ENCODE data around the gene BPGM. TPM values are rescaled to one million over a fixed set of nuclear protein-coding genes. Genes with fewer than 3 reads are reported as not detected.

Gene BPGM
- total RNA-seq, 1 donor, result 64.8 TPM

DNA sequence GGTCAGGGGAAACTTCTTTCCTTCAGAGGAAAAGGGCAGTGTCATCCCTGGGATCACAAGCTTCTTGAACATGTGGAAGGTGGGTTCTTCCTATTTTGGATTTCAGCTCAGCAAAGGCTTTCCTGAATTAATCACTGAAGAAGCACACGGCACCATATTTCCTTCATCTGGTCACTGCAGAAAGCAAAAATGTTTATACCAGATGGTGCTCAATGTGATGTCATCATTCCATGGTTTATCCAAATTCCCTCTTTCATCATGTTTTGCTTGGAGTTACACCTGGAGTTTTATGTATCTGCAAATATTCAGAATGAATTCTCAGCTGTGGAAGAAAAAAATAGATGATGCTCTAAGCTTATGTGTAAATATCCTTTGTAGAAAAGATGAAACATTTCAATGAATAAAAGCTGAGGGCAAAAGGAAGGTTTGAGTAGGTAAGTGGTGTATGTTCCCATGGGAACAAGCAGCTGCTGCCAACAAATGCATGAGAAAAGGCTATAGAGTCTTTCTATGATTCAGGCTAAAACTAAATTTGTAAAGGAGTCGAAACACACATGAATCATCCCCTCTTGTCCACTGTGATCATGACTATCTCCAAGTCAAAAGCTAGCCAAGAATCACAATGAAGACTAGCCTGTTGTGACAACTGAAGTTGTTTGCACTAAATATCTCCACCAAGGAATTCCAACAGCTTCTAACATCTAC lies 26.9 kb upstream of the BPGM start:
- Histone ChIP-seq H3K79me2 (ENCODE audit: insufficient read depth, low read length) (no peaks in the 10 kb centered on the region), H2AFZ (ENCODE audit: low read length) (no peak overlapping the region), H4K20me1 (ENCODE audit: insufficient read depth, low read length) (no peaks in the 10 kb centered on the region), H3K4me3 (ENCODE audit: insufficient read depth, low read length) (peak overlapping the region; percentile 7), H3K4me1 (ENCODE audit: insufficient read depth, low read length) (peaks cover 39% of the 10 kb centered on the region), H3K9me3 (ENCODE audit: low read depth, low read length) (no peaks in the 10 kb centered on the region), H3K27ac (ENCODE audit: low read depth, low read length) (peak overlapping the region; percentile 98), H3K27me3 (ENCODE audit: insufficient read depth, low read length) (no peaks in the 10 kb centered on the region), H3K36me3 (ENCODE audit: insufficient read depth, low read length) (no peaks in the 10 kb centered on the region), H3K4me2 (ENCODE audit: insufficient read depth, low read length) (peak overlapping the region; percentile 60)
- TF ChIP-seq, protein P1, sequence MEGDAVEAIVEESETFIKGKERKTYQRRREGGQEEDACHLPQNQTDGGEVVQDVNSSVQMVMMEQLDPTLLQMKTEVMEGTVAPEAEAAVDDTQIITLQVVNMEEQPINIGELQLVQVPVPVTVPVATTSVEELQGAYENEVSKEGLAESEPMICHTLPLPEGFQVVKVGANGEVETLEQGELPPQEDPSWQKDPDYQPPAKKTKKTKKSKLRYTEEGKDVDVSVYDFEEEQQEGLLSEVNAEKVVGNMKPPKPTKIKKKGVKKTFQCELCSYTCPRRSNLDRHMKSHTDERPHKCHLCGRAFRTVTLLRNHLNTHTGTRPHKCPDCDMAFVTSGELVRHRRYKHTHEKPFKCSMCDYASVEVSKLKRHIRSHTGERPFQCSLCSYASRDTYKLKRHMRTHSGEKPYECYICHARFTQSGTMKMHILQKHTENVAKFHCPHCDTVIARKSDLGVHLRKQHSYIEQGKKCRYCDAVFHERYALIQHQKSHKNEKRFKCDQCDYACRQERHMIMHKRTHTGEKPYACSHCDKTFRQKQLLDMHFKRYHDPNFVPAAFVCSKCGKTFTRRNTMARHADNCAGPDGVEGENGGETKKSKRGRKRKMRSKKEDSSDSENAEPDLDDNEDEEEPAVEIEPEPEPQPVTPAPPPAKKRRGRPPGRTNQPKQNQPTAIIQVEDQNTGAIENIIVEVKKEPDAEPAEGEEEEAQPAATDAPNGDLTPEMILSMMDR (IDR thresholded peaks at IDR 0.05; ENCODE audit: extremely low read depth, low read depth, low read length), result no peak
- DNase-seq (ENCODE audit: insufficient read length, low spot score, missing footprints), result peak; percentile 80

DNA sequence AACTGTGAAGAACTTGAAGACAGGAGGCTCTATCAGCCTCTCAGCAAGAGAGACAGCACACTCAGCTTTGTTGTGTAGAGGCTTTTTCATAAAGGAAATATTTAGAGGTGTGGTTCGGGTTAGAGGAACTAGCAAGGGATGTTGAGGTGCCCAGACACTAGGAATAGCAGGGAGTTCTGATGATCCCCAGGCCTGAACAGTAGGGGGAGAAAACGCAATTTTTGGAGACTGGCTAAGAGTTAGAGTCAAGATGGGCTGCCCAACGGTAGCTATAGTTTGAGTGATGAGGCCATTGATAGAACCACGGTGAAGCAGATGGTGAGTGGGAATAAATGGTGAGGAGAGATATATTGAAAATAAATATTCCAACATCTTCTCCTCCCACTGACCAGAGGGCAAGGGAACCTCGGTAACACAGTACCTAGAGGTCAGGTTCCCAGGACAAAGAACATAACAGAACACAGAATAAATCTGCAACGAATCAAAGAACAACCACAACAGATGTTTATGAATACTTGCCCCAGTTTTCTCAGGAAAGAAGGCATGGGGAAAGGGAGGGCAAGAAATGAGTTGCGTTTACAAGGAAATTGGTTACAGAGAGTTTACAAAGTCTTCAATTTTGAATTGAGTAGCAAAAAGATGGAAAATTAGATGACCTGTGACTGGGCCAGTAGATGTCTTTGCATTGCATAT lies 24.2 kb upstream of the BPGM start:
- TF ChIP-seq, protein P1 (IDR thresholded peaks at IDR 0.05; ENCODE audit: extremely low read depth, low read depth, low read length), result no peak
- Histone ChIP-seq H3K4me3 (ENCODE audit: insufficient read depth, low read length) (no peak overlapping the region), H3K27ac (ENCODE audit: low read depth, low read length) (no peak overlapping the region), H2AFZ (ENCODE audit: low read length) (no peak overlapping the region), H3K9me3 (ENCODE audit: low read depth, low read length) (no peaks in the 10 kb centered on the region), H3K79me2 (ENCODE audit: insufficient read depth, low read length) (no peaks in the 10 kb centered on the region), H3K36me3 (ENCODE audit: insufficient read depth, low read length) (no peaks in the 10 kb centered on the region), H4K20me1 (ENCODE audit: insufficient read depth, low read length) (no peaks in the 10 kb centered on the region), H3K4me2 (ENCODE audit: insufficient read depth, low read length) (no peak overlapping the region), H3K4me1 (ENCODE audit: insufficient read depth, low read length) (peaks cover 34% of the 10 kb centered on the region), H3K27me3 (ENCODE audit: insufficient read depth, low read length) (no peaks in the 10 kb centered on the region)
- DNase-seq (ENCODE audit: insufficient read length, low spot score, missing footprints), result no peak

DNA sequence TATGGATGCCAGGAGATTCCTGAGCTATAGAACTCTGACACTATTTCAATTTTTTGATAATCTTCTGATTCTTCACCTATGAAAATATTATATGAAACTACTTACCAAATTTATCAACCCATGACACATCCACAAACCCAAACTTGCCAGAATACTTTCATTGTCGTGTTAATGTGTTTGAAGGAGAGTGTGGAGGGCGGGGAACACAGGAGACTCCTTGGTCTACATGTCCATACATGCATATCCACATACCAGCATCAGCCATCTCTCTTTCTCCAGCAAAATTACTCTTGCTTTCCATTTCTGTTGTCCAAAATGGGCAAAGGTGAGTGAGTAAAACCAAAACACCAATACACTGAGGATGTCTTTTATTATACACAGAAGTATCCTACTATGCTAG lies 23.5 kb upstream of the BPGM start:
- Histone ChIP-seq H2AFZ (ENCODE audit: low read length) (no peak overlapping the region), H4K20me1 (ENCODE audit: insufficient read depth, low read length) (no peaks in the 10 kb centered on the region), H3K36me3 (ENCODE audit: insufficient read depth, low read length) (no peaks in the 10 kb centered on the region), H3K4me2 (ENCODE audit: insufficient read depth, low read length) (no peak overlapping the region), H3K79me2 (ENCODE audit: insufficient read depth, low read length) (no peaks in the 10 kb centered on the region), H3K4me1 (ENCODE audit: insufficient read depth, low read length) (peaks cover 30% of the 10 kb centered on the region), H3K27me3 (ENCODE audit: insufficient read depth, low read length) (no peaks in the 10 kb centered on the region), H3K4me3 (ENCODE audit: insufficient read depth, low read length) (no peak overlapping the region), H3K27ac (ENCODE audit: low read depth, low read length) (no peak overlapping the region), H3K9me3 (ENCODE audit: low read depth, low read length) (no peaks in the 10 kb centered on the region)
- no peak for DNase-seq (ENCODE audit: insufficient read length, low spot score, missing footprints)
- TF ChIP-seq, protein P1 (IDR thresholded peaks at IDR 0.05; ENCODE audit: extremely low read depth, low read depth, low read length), result no peak

DNA sequence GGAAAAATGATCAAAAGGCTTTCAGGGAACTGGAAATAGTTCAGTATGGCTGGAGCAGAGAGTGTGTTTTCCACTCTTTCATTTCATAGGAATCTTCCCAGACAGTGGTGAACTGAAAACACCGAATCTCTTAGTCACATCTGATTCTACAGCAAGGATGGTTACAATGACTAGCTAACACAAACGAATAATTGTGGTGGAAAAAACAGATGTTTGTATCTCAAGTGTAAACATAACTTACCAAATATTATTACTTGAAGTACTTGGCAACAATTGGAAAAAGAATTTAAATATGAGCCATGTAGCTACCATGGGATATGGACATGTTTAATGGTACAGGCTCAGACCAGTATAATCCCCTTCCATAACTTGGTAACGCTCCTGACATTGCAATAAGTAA lies 21.1 kb upstream of the BPGM start:
- H3K79me2 ChIP-seq (ENCODE audit: insufficient read depth, low read length), result no peaks in the 10 kb centered on the region
- TF ChIP-seq, protein P1 (IDR thresholded peaks at IDR 0.05; ENCODE audit: extremely low read depth, low read depth, low read length), result no peak
- H2AFZ ChIP-seq (ENCODE audit: low read length), result no peak overlapping the region
- no peak overlapping the region for H3K4me3 ChIP-seq (ENCODE audit: insufficient read depth, low read length)
- no peaks in the 10 kb centered on the region for H4K20me1 ChIP-seq (ENCODE audit: insufficient read depth, low read length)
- H3K4me1 ChIP-seq (ENCODE audit: insufficient read depth, low read length), result peaks cover 15% of the 10 kb centered on the region
- H3K4me2 ChIP-seq (ENCODE audit: insufficient read depth, low read length), result no peak overlapping the region
- peak overlapping the region; percentile 64 for H3K27ac ChIP-seq (ENCODE audit: low read depth, low read length)
- DNase-seq (ENCODE audit: insufficient read length, low spot score, missing footprints), result no peak
- H3K9me3 ChIP-seq (ENCODE audit: low read depth, low read length), result no peaks in the 10 kb centered on the region
- no peaks in the 10 kb centered on the region for H3K36me3 ChIP-seq (ENCODE audit: insufficient read depth, low read length)
- H3K27me3 ChIP-seq (ENCODE audit: insufficient read depth, low read length), result no peaks in the 10 kb centered on the region
